ENCODE measurements around the gene RBM19.

- TF ChIP-seq EZH2 (IDR thresholded peaks at IDR 0.05; ENCODE audit: borderline replicate concordance, low read length) (no peak), CTCF (IDR thresholded peaks at IDR 0.05; ENCODE audit: low read length) (no peak; the same call in 1 of the 2 replicates)
These were observed 128.4 kb downstream of the RBM19 start for GRCh38 chr12:113837528-113838296.
